ENCODE results near the gene QPRT. TPM values are rescaled to one million over a fixed set of nuclear protein-coding genes. Genes with fewer than 3 reads are reported as not detected.
"Not testable (repeated sequence)": the region's sequence is repeated elsewhere in the genome, so short reads cannot be mapped to it uniquely, and the experiment has no call there.

The QPRT gene
- total RNA-seq, 2 donors from 2014 or later, result 0.72 to 0.96 TPM

- Mint-ChIP-seq H3K27me3 (no peaks in the 10 kb centered on the region), H3K4me1 (peaks cover 73% of the 10 kb centered on the region), H3K4me3 (peak overlapping the region; percentile 98), H3K36me3 (ENCODE audit: low read depth) (peaks cover 16% of the 10 kb centered on the region), H3K27ac (peak overlapping the region; percentile 100)
- DNase-seq (no peak), ATAC-seq (no peak)
- no peaks in the 10 kb centered on the region for H3K9me3 ChIP-seq (ENCODE audit: control insufficient read depth, low read length, poor library complexity, severe bottlenecking)
Measured at GRCh38 chr16:29742683-29743275, 63.8 kb downstream of the QPRT start.

GRCh38 chr16:29743475-29743826, 64.5 kb downstream of the QPRT start:
- peak overlapping the region; percentile 100 for H3K27ac Mint-ChIP-seq
- no peak for DNase-seq
- H3K4me1 Mint-ChIP-seq, result peaks cover 67% of the 10 kb centered on the region
- no peaks in the 10 kb centered on the region for H3K9me3 ChIP-seq (ENCODE audit: control insufficient read depth, low read length, poor library complexity, severe bottlenecking)
- H3K27me3 Mint-ChIP-seq, result no peaks in the 10 kb centered on the region
- ATAC-seq, result no peak
- peak overlapping the region; percentile 98 for H3K4me3 Mint-ChIP-seq
- H3K36me3 Mint-ChIP-seq (ENCODE audit: low read depth), result peaks cover 16% of the 10 kb centered on the region

- Mint-ChIP-seq H3K36me3 (ENCODE audit: low read depth) (peaks cover 18% of the 10 kb centered on the region), H3K27me3 (no peaks in the 10 kb centered on the region), H3K4me3 (peak overlapping the region; percentile 98), H3K27ac (peak overlapping the region; percentile 100), H3K4me1 (peaks cover 64% of the 10 kb centered on the region)
- no peaks in the 10 kb centered on the region for H3K9me3 ChIP-seq (ENCODE audit: control insufficient read depth, low read length, poor library complexity, severe bottlenecking)
- ATAC-seq, result peak; percentile 36
- DNase-seq, result peak; percentile 21 to 48 (median 29)
Measured at GRCh38 chr16:29743827-29744531, 65.0 kb downstream of the QPRT start.

- H3K4me1 Mint-ChIP-seq, result peaks cover 62% of the 10 kb centered on the region
- H3K27ac Mint-ChIP-seq, result peak overlapping the region; percentile 100
- H3K9me3 ChIP-seq (ENCODE audit: control insufficient read depth, low read length, poor library complexity, severe bottlenecking), result no peaks in the 10 kb centered on the region
- no peaks in the 10 kb centered on the region for H3K27me3 Mint-ChIP-seq
- peaks cover 19% of the 10 kb centered on the region for H3K36me3 Mint-ChIP-seq (ENCODE audit: low read depth)
- DNase-seq, result no peak
- ATAC-seq, result no peak
- H3K4me3 Mint-ChIP-seq, result peak overlapping the region; percentile 98
Measured at GRCh38 chr16:29744541-29745101, 65.6 kb downstream of the QPRT start.

- peaks cover 19% of the 10 kb centered on the region for H3K36me3 Mint-ChIP-seq (ENCODE audit: low read depth)
- peak overlapping the region; percentile 100 for H3K27ac Mint-ChIP-seq
- H3K4me3 Mint-ChIP-seq, result peak overlapping the region; percentile 98
- H3K9me3 ChIP-seq (ENCODE audit: control insufficient read depth, low read length, poor library complexity, severe bottlenecking), result no peaks in the 10 kb centered on the region
- peak; percentile 13 to 33 (median 24) for DNase-seq
- peak; percentile 35 for ATAC-seq
- H3K27me3 Mint-ChIP-seq, result no peaks in the 10 kb centered on the region
- peaks cover 55% of the 10 kb centered on the region for H3K4me1 Mint-ChIP-seq
Measured at GRCh38 chr16:29745121-29745852, 66.3 kb downstream of the QPRT start.

GRCh38 chr16:29745853-29746345, 66.9 kb downstream of the QPRT start, which contains the start of gene C16orf54:
Gene C16orf54 (minus strand): TSS chr16:29745990. CDS start chr16:29744951, 1,039 bp downstream.
- no peaks in the 10 kb centered on the region for H3K9me3 ChIP-seq (ENCODE audit: control insufficient read depth, low read length, poor library complexity, severe bottlenecking)
- peaks cover 16% of the 10 kb centered on the region for H3K36me3 Mint-ChIP-seq (ENCODE audit: low read depth)
- peak within 1 kb of the TSS; percentile 100 for H3K27ac Mint-ChIP-seq
- peak; percentile 84 for ATAC-seq
- H3K4me1 Mint-ChIP-seq, result peaks cover 49% of the 10 kb centered on the region
- H3K27me3 Mint-ChIP-seq, result no peaks in the 10 kb centered on the region
- peak; percentile 75 to 89 (median 88) for DNase-seq
- H3K4me3 Mint-ChIP-seq, result peak within 1 kb of the TSS; percentile 98

- ATAC-seq; H3K27me3 Mint-ChIP-seq; H3K9me3 ChIP-seq (ENCODE audit: control insufficient read depth, low read length, poor library complexity, severe bottlenecking); DNase-seq: not testable (repeated sequence)
- peaks cover 43% of the 10 kb centered on the region for H3K4me1 Mint-ChIP-seq
- peaks cover 11% of the 10 kb centered on the region for H3K36me3 Mint-ChIP-seq (ENCODE audit: low read depth)
- H3K27ac Mint-ChIP-seq, result peak overlapping the region; percentile 100
- H3K4me3 Mint-ChIP-seq, result peak overlapping the region; percentile 98
Measured at GRCh38 chr16:29746518-29746917, 67.5 kb downstream of the QPRT start.

Other genes with a start within 250 kb of the QPRT start
- 10 to 100 TPM in 1 of 2 donors, 1 to 10 TPM in 1; 9.3 to 11.0 TPM for gene BOLA2, start 224.8 kb upstream of the QPRT start, total RNA-seq
- gene SLX1B, start 224.6 kb upstream of the QPRT start, total RNA-seq, result 10 to 100 TPM; 29.7 to 31.9 TPM
- 1 to 10 TPM; 1.0 to 1.7 TPM for gene SULT1A4, start 219.3 kb upstream of the QPRT start, total RNA-seq
- gene NPIPB12, start 172.8 kb upstream of the QPRT start, total RNA-seq, result 100 to 1,000 TPM; 124 to 164 TPM
- gene SPN, start 15.9 kb upstream of the QPRT start, total RNA-seq, result 100 to 1,000 TPM; 122 to 147 TPM
- gene C16orf54, start 66.8 kb downstream of the QPRT start, total RNA-seq, result 100 to 1,000 TPM; 172 to 259 TPM
- not detected for gene ZG16, start 99.1 kb downstream of the QPRT start, total RNA-seq
- 10 to 100 TPM; 74.3 to 89.0 TPM for gene KIF22, start 111.6 kb downstream of the QPRT start, total RNA-seq
- gene MAZ, start 127.3 kb downstream of the QPRT start, total RNA-seq, result 100 to 1,000 TPM; 242 to 254 TPM
- gene PRRT2, start 133.0 kb downstream of the QPRT start, total RNA-seq, result 1 to 10 TPM; 2.0 to 3.4 TPM
- gene PAGR1, start 137.0 kb downstream of the QPRT start, total RNA-seq, result 10 to 100 TPM; 15.2 to 16.3 TPM
- 100 to 1,000 TPM; 141 to 154 TPM for gene MVP, start 141.3 kb downstream of the QPRT start, total RNA-seq
- 10 to 100 TPM; 39.6 TPM for gene CDIPT, start 184.0 kb downstream of the QPRT start, total RNA-seq
- gene SEZ6L2, start 220.4 kb downstream of the QPRT start, total RNA-seq, result not detected
- gene ASPHD1, start 221.3 kb downstream of the QPRT start, total RNA-seq, result not detected
- gene KCTD13, start 247.0 kb downstream of the QPRT start, total RNA-seq, result 10 to 100 TPM; 44.1 to 48.4 TPM